OCI-LY3 (cell line): ENCODE data around the gene GON7.

Source experiments
- CTCF ChIP-seq: fragments of 200-600, 300-600 bp; sonication (generic); IDR thresholded peaks from 2 replicates; pipeline ENCODE4 v1.5.1; 2014; ENCODE audit warnings: antibody characterized with exemption, low read length, low read depth
- EZH2phosphoT487 ChIP-seq: fragments of 200-600 bp; shearing (Covaris generic); IDR thresholded peaks from 2 replicates; pipeline ENCODE4 v1.6.1; 2018; ENCODE audit warnings: antibody characterized with exemption, mixed run types, low read depth

- no peak for TF ChIP-seq CTCF
- TF ChIP-seq EZH2phosphoT487: no peak
Observed at GRCh38 chr14:93161411-93161940, 45.4 kb downstream of the GON7 start.
